H9 (cell line): ENCODE data around the gene BPGM. TPM values are rescaled to one million over a fixed set of nuclear protein-coding genes. Genes with fewer than 3 reads are reported as not detected.

ENCODE experiments used
- DNase-seq: peaks from one replicate; pipeline ENCODE4 v3.0.0-alpha.2; 2017
- H2AFZ ChIP-seq: one replicate; pipeline ENCODE4 v1.6.1; 2013; ENCODE audit warnings: mild to moderate bottlenecking, low read length, control low read depth, moderate library complexity
- H2AK5ac ChIP-seq: 2 replicates; pipeline ENCODE4 v1.6.1; 2013; ENCODE audit warnings: low read length, control low read depth, mixed read lengths; ENCODE audit not compliant: insufficient read length
- H2BK120ac ChIP-seq: one replicate; pipeline ENCODE4 v1.6.1; 2013; ENCODE audit warnings: low read depth, mild to moderate bottlenecking, low read length, control low read depth, inconsistent platforms; ENCODE audit not compliant: poor library complexity, severe bottlenecking
- H2BK12ac ChIP-seq: 2 replicates; pipeline ENCODE4 v1.6.1; 2013; ENCODE audit warnings: low read length, control low read depth, mixed read lengths, low read depth; ENCODE audit not compliant: insufficient read length
- H2BK15ac ChIP-seq: 2 replicates; pipeline ENCODE4 v1.6.1; 2013; ENCODE audit warnings: low read depth, low read length, control low read depth
- H2BK20ac ChIP-seq: one replicate; pipeline ENCODE4 v1.6.1; 2013; ENCODE audit warnings: low read depth, mild to moderate bottlenecking, low read length, control low read depth, inconsistent platforms; ENCODE audit not compliant: poor library complexity, severe bottlenecking
- H2BK5ac ChIP-seq: 2 replicates; pipeline ENCODE4 v1.6.1; 2013; ENCODE audit warnings: low read length, control low read depth, mixed read lengths; ENCODE audit not compliant: insufficient read length
- H3K14ac ChIP-seq: 2 replicates; pipeline ENCODE4 v1.6.1; 2013; ENCODE audit warnings: low read length, control low read depth; ENCODE audit not compliant: insufficient read depth
- H3K18ac ChIP-seq: 2 replicates; pipeline ENCODE4 v1.6.1; 2013; ENCODE audit warnings: low read depth, mild to moderate bottlenecking, mixed read lengths, low read length, control low read depth; ENCODE audit not compliant: insufficient read length
- H3K23ac ChIP-seq: 2 replicates; pipeline ENCODE4 v1.6.1; 2013; ENCODE audit warnings: low read length, control low read depth, mixed read lengths, low read depth; ENCODE audit not compliant: insufficient read length
- H3K23me2 ChIP-seq: 2 replicates; pipeline ENCODE4 v1.6.1; 2013; ENCODE audit warnings: low read depth, mild to moderate bottlenecking, mixed read lengths, low read length, control low read depth; ENCODE audit not compliant: insufficient read length, poor library complexity, severe bottlenecking
- H3K27ac ChIP-seq: 2 replicates; pipeline ENCODE4 v1.5.1; 2013; ENCODE audit warnings: low read length, control low read depth, mixed read lengths, low read depth; ENCODE audit not compliant: insufficient read length
- H3K27me3 ChIP-seq: 2 replicates; pipeline ENCODE4 v1.6.1; 2013; ENCODE audit warnings: low read length, control low read depth, inconsistent platforms; ENCODE audit not compliant: insufficient read depth
- H3K4ac ChIP-seq: 2 replicates; pipeline ENCODE4 v1.6.1; 2013; ENCODE audit warnings: low read depth, mild to moderate bottlenecking, control low read depth, inconsistent platforms, low read length, moderate library complexity
- H3K4me1 ChIP-seq: 2 replicates; pipeline ENCODE4 v1.6.1; 2013; ENCODE audit warnings: low read length, control low read depth, inconsistent platforms; ENCODE audit not compliant: insufficient read depth
- H3K4me2 ChIP-seq: 2 replicates; pipeline ENCODE4 v1.6.1; 2013; ENCODE audit warnings: low read length, control low read depth, mixed read lengths; ENCODE audit not compliant: insufficient read length, insufficient read depth
- H3K56ac ChIP-seq: 2 replicates; pipeline ENCODE4 v1.6.1; 2013; ENCODE audit warnings: low read depth, mild to moderate bottlenecking, mixed read lengths, low read length, control low read depth; ENCODE audit not compliant: insufficient read length
- H3K79me1 ChIP-seq: 2 replicates; pipeline ENCODE4 v1.6.1; 2013; ENCODE audit warnings: low read depth, mild to moderate bottlenecking, moderate library complexity, low read length, control low read depth, inconsistent platforms; ENCODE audit not compliant: insufficient read depth, poor library complexity, severe bottlenecking
- H3K79me2 ChIP-seq: 2 replicates; pipeline ENCODE4 v1.6.1; 2013; ENCODE audit warnings: low read length, control low read depth, inconsistent platforms; ENCODE audit not compliant: insufficient read depth
- H3K9ac ChIP-seq: 2 replicates; pipeline ENCODE4 v1.6.1; 2013; ENCODE audit warnings: low read length, control low read depth, mixed read lengths; ENCODE audit not compliant: insufficient read length; ENCODE audit errors: extremely low read depth
- H3K9me3 ChIP-seq: one replicate; pipeline ENCODE4 v1.6.1; 2013; ENCODE audit warnings: low read depth, low read length, inconsistent platforms; ENCODE audit not compliant: control insufficient read depth
- H3T11ph ChIP-seq: one replicate; pipeline ENCODE4 v1.6.1; 2013; ENCODE audit warnings: mild to moderate bottlenecking, low read length, control low read depth, inconsistent platforms
- H4K20me1 ChIP-seq: one replicate; pipeline ENCODE4 v1.6.1; 2013; ENCODE audit not compliant: control insufficient read depth, insufficient read length, insufficient read depth
- H4K5ac ChIP-seq: 2 replicates; pipeline ENCODE4 v1.6.1; 2013; ENCODE audit warnings: low read depth, mild to moderate bottlenecking, mixed read lengths, low read length, control low read depth; ENCODE audit not compliant: insufficient read length
- H4K8ac ChIP-seq: replicated peaks from 2 replicates; pipeline ENCODE4 v1.6.1; 2013; ENCODE audit warnings: low read length, control low read depth, mixed read lengths, low read depth; ENCODE audit not compliant: insufficient read length
- H4K91ac ChIP-seq: 2 replicates; pipeline ENCODE4 v1.6.1; 2013; ENCODE audit warnings: low read depth, mild to moderate bottlenecking, moderate library complexity, mixed read lengths, low read length, control low read depth; ENCODE audit not compliant: insufficient read length
- H3K27ac Mint-ChIP-seq, 3 experiments: 2 replicates in 2 of 3; 3 replicates in 1 of 3; pipeline ENCODE4 v1.8.0; 2020 to 2021; ENCODE audit warnings: mixed read lengths in 3 of 3, mild to moderate bottlenecking in 1 of 3, moderate library complexity in 1 of 3
- H3K27me3 Mint-ChIP-seq: 2 replicates; pipeline ENCODE4 v1.8.0; 2021; ENCODE audit warnings: low read depth, mild to moderate bottlenecking, moderate library complexity, mixed read lengths
- H3K36me3 Mint-ChIP-seq, 3 experiments: 2 replicates in 2 of 3; 3 replicates in 1 of 3; pipeline ENCODE4 v1.8.0; 2020 to 2021; ENCODE audit warnings: low read depth in 3 of 3, mixed read lengths in 3 of 3; ENCODE audit not compliant: insufficient read depth in 1 of 3
- H3K4me1 Mint-ChIP-seq, 2 experiments: 2 replicates each; pipeline ENCODE4 v1.8.0; 2020; ENCODE audit warnings: mixed read lengths in 2 of 2
- H3K4me3 Mint-ChIP-seq, 2 experiments: 2 replicates in 1 of 2; 3 replicates in 1 of 2; pipeline ENCODE4 v1.8.0; 2020 to 2021; ENCODE audit warnings: mild to moderate bottlenecking in 2 of 2, mixed read lengths in 2 of 2, moderate library complexity in 1 of 2
- H3K9me3 Mint-ChIP-seq, 2 experiments: 2 replicates in 1 of 2; 3 replicates in 1 of 2; pipeline ENCODE4 v1.8.0; 2020; ENCODE audit warnings: mild to moderate bottlenecking in 2 of 2, mixed read lengths in 2 of 2, moderate library complexity in 1 of 2
- total RNA-seq: library from RNA; stranded (reverse); gene quantifications from 2 replicates; pipeline ENCODE4 v1.2.1, GENCODE V29; 2021
- TF ChIP-seq, protein P1 (sequence below): fragments of 200-600 bp; sonication (generic); conservative IDR thresholded peaks from 3 replicates; pipeline ENCODE4 v1.8.0; 2021; ENCODE audit warnings: antibody characterized with exemption, mild to moderate bottlenecking

BPGM gene
- total RNA-seq, 1 experiment from 2014 or later, result 14.4 TPM

DNA sequence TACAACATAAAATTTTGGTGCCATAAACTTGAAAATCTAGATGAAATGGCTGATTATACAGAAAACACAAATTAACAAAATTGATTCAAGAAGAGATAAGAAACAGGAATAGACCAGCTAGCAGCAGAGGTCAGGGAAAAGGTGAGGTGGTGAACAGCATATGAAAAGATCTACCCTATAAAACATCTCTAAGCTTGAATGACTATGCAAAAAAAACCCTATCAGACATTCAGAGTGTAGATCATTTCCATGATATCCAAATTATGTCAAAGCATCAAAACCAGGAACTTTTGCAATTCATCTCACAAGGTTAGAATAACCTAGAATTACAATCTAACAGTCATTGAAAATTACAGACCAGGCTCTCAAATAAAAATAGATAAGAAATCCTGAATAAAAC lies 14.6 kb upstream of the BPGM start:
- H3T11ph ChIP-seq, result no peak overlapping the region
- H3K9me3 Mint-ChIP-seq, result no peaks in the 10 kb centered on the region
- H3K4me3 Mint-ChIP-seq, result no peak overlapping the region

More for the DNA sequence above, 14.6 kb upstream of the BPGM start:
- no peaks in the 10 kb centered on the region for H3K27me3 ChIP-seq
- Mint-ChIP-seq H3K4me1 (no peaks in the 10 kb centered on the region), H3K27me3 (peaks cover 23% of the 10 kb centered on the region), H3K36me3 (no peaks in the 10 kb centered on the region), H3K27ac (no peak overlapping the region)
- no peak overlapping the region for H3K9ac ChIP-seq
- H3K27ac ChIP-seq, result no peak overlapping the region
- TF ChIP-seq, protein P1, sequence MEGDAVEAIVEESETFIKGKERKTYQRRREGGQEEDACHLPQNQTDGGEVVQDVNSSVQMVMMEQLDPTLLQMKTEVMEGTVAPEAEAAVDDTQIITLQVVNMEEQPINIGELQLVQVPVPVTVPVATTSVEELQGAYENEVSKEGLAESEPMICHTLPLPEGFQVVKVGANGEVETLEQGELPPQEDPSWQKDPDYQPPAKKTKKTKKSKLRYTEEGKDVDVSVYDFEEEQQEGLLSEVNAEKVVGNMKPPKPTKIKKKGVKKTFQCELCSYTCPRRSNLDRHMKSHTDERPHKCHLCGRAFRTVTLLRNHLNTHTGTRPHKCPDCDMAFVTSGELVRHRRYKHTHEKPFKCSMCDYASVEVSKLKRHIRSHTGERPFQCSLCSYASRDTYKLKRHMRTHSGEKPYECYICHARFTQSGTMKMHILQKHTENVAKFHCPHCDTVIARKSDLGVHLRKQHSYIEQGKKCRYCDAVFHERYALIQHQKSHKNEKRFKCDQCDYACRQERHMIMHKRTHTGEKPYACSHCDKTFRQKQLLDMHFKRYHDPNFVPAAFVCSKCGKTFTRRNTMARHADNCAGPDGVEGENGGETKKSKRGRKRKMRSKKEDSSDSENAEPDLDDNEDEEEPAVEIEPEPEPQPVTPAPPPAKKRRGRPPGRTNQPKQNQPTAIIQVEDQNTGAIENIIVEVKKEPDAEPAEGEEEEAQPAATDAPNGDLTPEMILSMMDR, result no peak
- no peak overlapping the region for H3K18ac ChIP-seq
- no peak overlapping the region for H3K4ac ChIP-seq
- H2BK12ac ChIP-seq, result no peak overlapping the region
- H4K5ac ChIP-seq, result no peak overlapping the region
- H3K23ac ChIP-seq, result no peak overlapping the region
- H2BK120ac ChIP-seq, result no peak overlapping the region
- no peak overlapping the region for H2BK20ac ChIP-seq
- no peaks in the 10 kb centered on the region for H3K79me1 ChIP-seq
- H3K9me3 ChIP-seq, result no peaks in the 10 kb centered on the region
- no peaks in the 10 kb centered on the region for H4K20me1 ChIP-seq
- no peak overlapping the region for H4K91ac ChIP-seq
- H3K23me2 ChIP-seq, result no peaks in the 10 kb centered on the region
- no peak overlapping the region for H2BK15ac ChIP-seq
- no peak overlapping the region for H4K8ac ChIP-seq
- no peak overlapping the region for H3K14ac ChIP-seq
- H2AFZ ChIP-seq, result no peak overlapping the region
- DNase-seq, result no peak
- H2AK5ac ChIP-seq, result no peak overlapping the region
- no peaks in the 10 kb centered on the region for H3K4me1 ChIP-seq
- H3K79me2 ChIP-seq, result no peaks in the 10 kb centered on the region
- no peak overlapping the region for H3K56ac ChIP-seq
- H2BK5ac ChIP-seq, result no peak overlapping the region
- no peak overlapping the region for H3K4me2 ChIP-seq
